Neural cell (in vitro differentiated cells): ENCODE results near the gene CAMK2B.

ENCODE experiments used
- EP300 ChIP-seq: fragments of 450-650 bp; conservative IDR thresholded peaks from 2 replicates; pipeline ENCODE4 v1.6.1; 2014; ENCODE audit warnings: antibody characterized with exemption, mild to moderate bottlenecking, moderate library complexity; ENCODE audit not compliant: poor library complexity, severe bottlenecking
- EZH2 ChIP-seq: fragments of 200-600, 300-800 bp; shearing (Covaris generic), sonication (generic); IDR thresholded peaks from 2 replicates; pipeline ENCODE4 v1.6.1; 2014; ENCODE audit warnings: antibody characterized with exemption, low read length, borderline replicate concordance, mild to moderate bottlenecking; ENCODE audit not compliant: insufficient read depth, poor library complexity, severe bottlenecking
- MXI1 ChIP-seq: fragments of 450-650 bp; conservative IDR thresholded peaks from 2 replicates; pipeline ENCODE4 v1.6.1; 2014; ENCODE audit warnings: antibody characterized with exemption, mild to moderate bottlenecking; ENCODE audit not compliant: poor library complexity, severe bottlenecking
- POLR2AphosphoS5 ChIP-seq: IDR thresholded peaks from 2 replicates; pipeline ENCODE4 v1.6.1; 2012
- RAD21 ChIP-seq: fragments of 450-650 bp; conservative IDR thresholded peaks from 2 replicates; pipeline ENCODE4 v1.6.1; 2014; ENCODE audit warnings: antibody characterized with exemption, mild to moderate bottlenecking, moderate library complexity
- TAF1 ChIP-seq: IDR thresholded peaks from 2 replicates; pipeline ENCODE4 v1.6.1; 2012; ENCODE audit warnings: low read depth
- TF ChIP-seq, protein P1 (sequence below): fragments of 450-650 bp; IDR thresholded peaks from 2 replicates; pipeline ENCODE4 v1.5.1; 2014; ENCODE audit warnings: antibody characterized with exemption, mild to moderate bottlenecking, moderate library complexity; ENCODE audit not compliant: poor library complexity, severe bottlenecking
- TF ChIP-seq, protein P2 (sequence below): IDR thresholded peaks from 2 replicates; pipeline ENCODE4 v1.6.1; 2012; ENCODE audit warnings: borderline replicate concordance

DNA sequence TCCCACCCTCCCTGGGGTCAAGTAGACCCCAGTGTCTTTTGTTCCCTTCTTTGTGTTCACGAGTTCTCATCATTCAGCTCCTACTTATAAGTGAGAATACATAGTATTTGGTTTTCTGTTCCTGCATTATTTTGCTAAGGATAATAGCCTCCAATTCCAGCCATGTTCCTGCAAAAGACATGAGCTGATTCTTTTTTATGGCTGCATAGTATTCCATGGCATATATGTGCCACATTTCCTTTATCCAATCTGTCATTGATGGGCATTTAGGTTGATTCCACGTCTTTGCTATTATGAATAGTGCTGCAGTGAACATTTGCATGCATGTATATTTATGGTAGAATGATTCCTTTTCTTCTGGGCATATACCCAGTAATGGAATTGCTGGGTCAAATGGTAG lies 28.3 kb upstream of the CAMK2B start:
- TF ChIP-seq, protein P1, sequence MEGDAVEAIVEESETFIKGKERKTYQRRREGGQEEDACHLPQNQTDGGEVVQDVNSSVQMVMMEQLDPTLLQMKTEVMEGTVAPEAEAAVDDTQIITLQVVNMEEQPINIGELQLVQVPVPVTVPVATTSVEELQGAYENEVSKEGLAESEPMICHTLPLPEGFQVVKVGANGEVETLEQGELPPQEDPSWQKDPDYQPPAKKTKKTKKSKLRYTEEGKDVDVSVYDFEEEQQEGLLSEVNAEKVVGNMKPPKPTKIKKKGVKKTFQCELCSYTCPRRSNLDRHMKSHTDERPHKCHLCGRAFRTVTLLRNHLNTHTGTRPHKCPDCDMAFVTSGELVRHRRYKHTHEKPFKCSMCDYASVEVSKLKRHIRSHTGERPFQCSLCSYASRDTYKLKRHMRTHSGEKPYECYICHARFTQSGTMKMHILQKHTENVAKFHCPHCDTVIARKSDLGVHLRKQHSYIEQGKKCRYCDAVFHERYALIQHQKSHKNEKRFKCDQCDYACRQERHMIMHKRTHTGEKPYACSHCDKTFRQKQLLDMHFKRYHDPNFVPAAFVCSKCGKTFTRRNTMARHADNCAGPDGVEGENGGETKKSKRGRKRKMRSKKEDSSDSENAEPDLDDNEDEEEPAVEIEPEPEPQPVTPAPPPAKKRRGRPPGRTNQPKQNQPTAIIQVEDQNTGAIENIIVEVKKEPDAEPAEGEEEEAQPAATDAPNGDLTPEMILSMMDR, result no peak
- TF ChIP-seq EZH2, result no peak
- no peak for TF ChIP-seq EP300
- TF ChIP-seq TAF1, result no peak
- no peak for TF ChIP-seq RAD21
- no peak for TF ChIP-seq MXI1
- TF ChIP-seq, protein P2, sequence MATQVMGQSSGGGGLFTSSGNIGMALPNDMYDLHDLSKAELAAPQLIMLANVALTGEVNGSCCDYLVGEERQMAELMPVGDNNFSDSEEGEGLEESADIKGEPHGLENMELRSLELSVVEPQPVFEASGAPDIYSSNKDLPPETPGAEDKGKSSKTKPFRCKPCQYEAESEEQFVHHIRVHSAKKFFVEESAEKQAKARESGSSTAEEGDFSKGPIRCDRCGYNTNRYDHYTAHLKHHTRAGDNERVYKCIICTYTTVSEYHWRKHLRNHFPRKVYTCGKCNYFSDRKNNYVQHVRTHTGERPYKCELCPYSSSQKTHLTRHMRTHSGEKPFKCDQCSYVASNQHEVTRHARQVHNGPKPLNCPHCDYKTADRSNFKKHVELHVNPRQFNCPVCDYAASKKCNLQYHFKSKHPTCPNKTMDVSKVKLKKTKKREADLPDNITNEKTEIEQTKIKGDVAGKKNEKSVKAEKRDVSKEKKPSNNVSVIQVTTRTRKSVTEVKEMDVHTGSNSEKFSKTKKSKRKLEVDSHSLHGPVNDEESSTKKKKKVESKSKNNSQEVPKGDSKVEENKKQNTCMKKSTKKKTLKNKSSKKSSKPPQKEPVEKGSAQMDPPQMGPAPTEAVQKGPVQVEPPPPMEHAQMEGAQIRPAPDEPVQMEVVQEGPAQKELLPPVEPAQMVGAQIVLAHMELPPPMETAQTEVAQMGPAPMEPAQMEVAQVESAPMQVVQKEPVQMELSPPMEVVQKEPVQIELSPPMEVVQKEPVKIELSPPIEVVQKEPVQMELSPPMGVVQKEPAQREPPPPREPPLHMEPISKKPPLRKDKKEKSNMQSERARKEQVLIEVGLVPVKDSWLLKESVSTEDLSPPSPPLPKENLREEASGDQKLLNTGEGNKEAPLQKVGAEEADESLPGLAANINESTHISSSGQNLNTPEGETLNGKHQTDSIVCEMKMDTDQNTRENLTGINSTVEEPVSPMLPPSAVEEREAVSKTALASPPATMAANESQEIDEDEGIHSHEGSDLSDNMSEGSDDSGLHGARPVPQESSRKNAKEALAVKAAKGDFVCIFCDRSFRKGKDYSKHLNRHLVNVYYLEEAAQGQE, result no peak
- TF ChIP-seq POLR2AphosphoS5, result no peak
